Right forelimb (tissue), 1 donor: ENCODE results near the gene TP53TG5.
A peak's percentile ranks its signal among the peaks of the same experiment; 100 is the strongest.

Source experiments
- DNase-seq: peaks from one replicate; pipeline ENCODE4 v3.0.0-alpha.2; 2018

TP53TG5 gene

GRCh38 chr20:45344168-45344860 is 33.8 kb downstream of the TP53TG5 start:
- DNase-seq = no peak

- DNase-seq = no peak
These were observed 34.5 kb downstream of the TP53TG5 start for GRCh38 chr20:45343532-45344167.

- DNase-seq = no peak
These were observed 35.1 kb downstream of the TP53TG5 start for GRCh38 chr20:45342855-45343531.

GRCh38 chr20:45341939-45342854 is 35.9 kb downstream of the TP53TG5 start:
- DNase-seq = peak; percentile 60

- no peak for DNase-seq
These were observed 36.6 kb downstream of the TP53TG5 start for GRCh38 chr20:45341579-45341938.

- DNase-seq = no peak
These were observed 37.2 kb downstream of the TP53TG5 start for GRCh38 chr20:45340951-45341350.

- DNase-seq = no peak
These were observed 37.8 kb downstream of the TP53TG5 start for GRCh38 chr20:45340236-45340847.

- no peak for DNase-seq
These were observed 38.3 kb downstream of the TP53TG5 start for GRCh38 chr20:45339799-45340198.

GRCh38 chr20:45339084-45339483 is 39.0 kb downstream of the TP53TG5 start:
- no peak for DNase-seq

- no peak for DNase-seq
These were observed 39.7 kb downstream of the TP53TG5 start for GRCh38 chr20:45338121-45339030.

GRCh38 chr20:45337367-45338120 is 40.6 kb downstream of the TP53TG5 start:
- no peak for DNase-seq

GRCh38 chr20:45336530-45337366 is 41.4 kb downstream of the TP53TG5 start:
- DNase-seq = no peak

GRCh38 chr20:45330476-45330875 is 47.6 kb downstream of the TP53TG5 start:
- no peak for DNase-seq

- DNase-seq = no peak
These were observed 48.4 kb downstream of the TP53TG5 start for GRCh38 chr20:45329497-45330319.

- no peak for DNase-seq
These were observed 49.7 kb downstream of the TP53TG5 start for GRCh38 chr20:45328451-45328850.

- no peak for DNase-seq
These were observed 52.8 kb downstream of the TP53TG5 start for GRCh38 chr20:45325371-45325770.

- no peak for DNase-seq
These were observed 54.4 kb downstream of the TP53TG5 start for GRCh38 chr20:45323731-45324130.

- no peak for DNase-seq
These were observed 55.2 kb downstream of the TP53TG5 start for GRCh38 chr20:45322952-45323383.
